CD4-positive, alpha-beta T cell treated with Interleukin-1 beta for 1 hour (primary cell): Measurements from ENCODE around the gene PGLYRP4.
A peak's percentile ranks its signal among the peaks of the same experiment; 100 is the strongest.
"Not testable (repeated sequence)": the region's sequence is repeated elsewhere in the genome, so short reads cannot be mapped to it uniquely, and the experiment has no call there.

Experiments used
- DNase-seq, 2 donors: peaks; one replicate each; pipeline ENCODE4 v3.0.0-alpha.2; 2020 to 2022

Gene PGLYRP4

GRCh38 chr1:153336650-153337049 lies 12.0 kb downstream of the PGLYRP4 start:
- DNase-seq, result no peak

- no peak for DNase-seq
Observed at GRCh38 chr1:153333902-153334301, 14.7 kb downstream of the PGLYRP4 start.

GRCh38 chr1:153324912-153325311 lies 23.7 kb downstream of the PGLYRP4 start:
- DNase-seq, result no peak

GRCh38 chr1:153322568-153322967 lies 26.1 kb downstream of the PGLYRP4 start:
- no peak for DNase-seq

DNA sequence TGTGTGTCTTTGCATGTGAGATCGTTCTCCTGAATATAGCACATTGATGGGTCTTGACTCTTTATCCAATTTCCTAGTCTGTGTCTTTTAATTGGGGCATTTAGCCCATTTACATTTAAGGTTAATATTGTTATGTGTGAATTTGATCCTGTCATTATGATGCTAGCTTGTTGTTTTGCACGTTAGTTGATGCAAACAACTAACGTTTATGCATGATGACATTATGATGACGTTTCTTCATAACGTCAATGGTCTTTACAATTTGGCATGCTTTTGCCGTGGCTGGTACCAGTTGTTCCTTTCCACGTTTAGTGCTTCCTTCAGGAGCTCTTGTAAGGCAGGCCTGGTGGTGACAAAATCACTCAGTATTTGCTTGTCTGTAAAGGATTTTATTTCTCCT lies 30.5 kb downstream of the PGLYRP4 start:
- DNase-seq, result not testable (repeated sequence)

GRCh38 chr1:153316013-153316412 lies 32.6 kb downstream of the PGLYRP4 start:
- DNase-seq, result not testable (repeated sequence)

- not testable (repeated sequence) for DNase-seq
Observed at GRCh38 chr1:153314388-153314787, 34.3 kb downstream of the PGLYRP4 start.

- DNase-seq, result no peak
Observed at GRCh38 chr1:153313288-153313687, 35.4 kb downstream of the PGLYRP4 start.

- no peak for DNase-seq
Observed at GRCh38 chr1:153312570-153313186, 36.0 kb downstream of the PGLYRP4 start, which contains the start of gene PGLYRP3. Gene PGLYRP3, minus strand, starts transcription at chr1:153312952. Its CDS starts 2,287 bp downstream, at chr1:153310665.

DNA sequence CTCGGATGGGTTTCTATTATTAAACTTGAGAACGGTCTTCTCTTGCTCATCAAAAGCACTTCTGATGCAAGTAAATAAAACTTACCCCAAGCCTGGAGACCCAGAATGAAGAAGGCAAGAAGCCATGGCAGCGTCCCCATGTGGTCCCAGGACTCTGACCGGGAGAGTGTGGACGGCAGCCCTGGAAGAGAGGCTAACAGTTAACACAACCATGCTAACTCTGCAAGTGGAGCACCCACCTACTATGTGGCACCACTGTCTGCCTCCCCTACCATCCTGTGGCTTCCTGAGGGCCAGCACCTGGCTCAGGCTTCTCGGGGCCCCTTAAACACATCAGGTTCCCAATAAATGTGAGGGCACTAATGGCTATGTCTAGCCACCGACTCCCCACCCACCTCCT lies 38.1 kb downstream of the PGLYRP4 start:
- no peak for DNase-seq

DNA sequence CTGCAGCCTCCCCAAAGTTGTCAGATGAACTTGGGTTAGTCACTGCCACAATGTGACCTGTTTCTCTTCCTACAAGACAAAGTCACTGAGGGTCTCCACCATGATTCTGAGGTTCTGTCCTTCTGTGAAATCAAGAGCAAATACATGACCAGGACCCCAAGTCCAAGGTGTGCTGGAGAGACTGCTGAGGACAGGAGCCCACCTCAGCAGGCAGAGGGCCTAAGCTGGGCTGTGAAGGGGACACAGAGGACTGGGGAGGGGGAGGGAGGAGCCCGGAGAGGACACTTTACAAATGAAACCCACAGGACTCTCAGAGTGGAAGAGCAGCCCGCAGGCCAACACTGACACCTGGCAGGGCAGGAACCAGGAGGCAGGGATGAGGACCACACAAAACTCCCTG lies 39.2 kb downstream of the PGLYRP4 start:
- no peak for DNase-seq

DNA sequence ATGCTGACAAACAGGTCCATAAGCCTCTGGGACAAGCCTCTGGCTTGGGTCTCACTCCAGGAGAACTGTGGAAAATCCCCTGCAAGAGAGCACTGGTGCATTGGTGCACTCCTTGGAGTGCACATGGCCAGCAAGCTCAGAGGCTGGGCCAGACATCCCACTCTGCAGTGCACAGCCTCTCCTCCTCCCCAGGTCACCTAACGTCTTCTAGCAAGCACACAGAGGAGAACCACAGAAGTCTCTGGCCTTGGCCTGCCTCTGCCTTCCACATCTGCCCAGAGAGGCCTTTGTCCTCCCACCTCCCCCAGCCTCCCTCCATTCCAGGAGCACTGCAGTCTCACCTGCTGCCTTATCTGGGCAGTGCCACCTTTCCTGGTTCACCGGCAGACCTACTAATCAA lies 40.1 kb downstream of the PGLYRP4 start:
- DNase-seq, result no peak

GRCh38 chr1:153307221-153307600 lies 41.4 kb downstream of the PGLYRP4 start:
- no peak for DNase-seq

DNA sequence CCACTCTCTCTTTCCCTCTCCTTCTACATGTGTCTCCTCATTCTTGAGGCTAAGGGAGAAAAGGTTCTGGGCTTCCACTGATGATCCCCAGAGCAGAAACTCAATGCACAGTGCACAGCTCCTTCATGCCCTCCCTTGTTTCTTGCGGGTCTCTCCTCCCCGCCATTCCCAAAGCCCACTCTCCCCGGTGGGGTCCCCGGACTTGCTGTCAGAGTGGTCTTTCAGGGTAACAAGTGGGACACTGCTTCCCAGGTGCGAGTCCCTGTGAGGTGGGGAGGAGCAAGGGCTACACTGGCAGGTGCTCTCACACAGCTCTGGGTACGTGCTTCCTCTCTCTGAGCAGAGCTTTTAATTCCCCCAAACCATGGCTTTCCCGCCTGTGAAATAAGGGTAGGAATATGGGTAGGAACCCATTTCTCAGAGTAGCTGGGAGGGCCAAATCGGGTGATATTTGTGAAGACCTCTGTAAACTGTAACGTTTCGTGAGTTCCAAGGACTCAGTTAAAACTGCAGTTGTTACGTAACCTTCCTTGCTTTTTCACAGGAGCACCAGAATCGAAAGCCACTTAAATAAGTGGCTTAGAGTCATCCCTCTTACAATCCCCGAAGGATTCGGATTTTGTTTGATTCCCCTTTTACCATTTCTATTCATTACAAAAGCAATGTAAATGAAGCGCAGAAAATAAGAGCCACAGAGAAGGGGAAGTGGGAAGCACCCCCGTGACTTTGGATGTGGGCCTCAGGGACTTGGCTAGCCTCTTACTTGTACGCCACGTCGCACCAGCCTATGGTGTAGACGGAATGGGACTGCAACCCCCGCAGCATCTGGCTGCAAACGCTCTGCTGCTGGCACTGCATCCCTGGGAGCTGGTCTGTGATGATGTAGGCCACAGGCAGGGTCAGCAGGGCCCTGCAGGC lies 42.1 kb downstream of the PGLYRP4 start:
- DNase-seq, result no peak

DNA sequence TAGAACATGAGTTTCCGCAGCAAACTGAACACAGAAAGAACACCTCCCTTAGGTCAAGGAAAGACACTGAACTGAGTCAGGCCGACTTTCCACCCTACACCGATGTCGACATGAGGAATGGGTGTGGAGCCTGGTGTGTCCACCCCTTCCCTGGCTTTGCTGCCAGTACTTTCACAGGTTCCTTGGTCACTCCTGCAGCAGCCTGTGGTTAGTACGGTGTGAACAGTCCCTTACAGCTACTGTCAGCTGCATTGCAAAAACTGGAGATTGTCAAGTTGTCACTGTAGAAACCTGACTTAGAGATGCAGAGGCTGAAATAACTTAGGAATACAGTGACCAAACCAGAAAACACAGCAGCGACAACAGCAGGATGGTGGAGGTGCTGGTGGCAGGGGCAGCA lies 43.0 kb downstream of the PGLYRP4 start:
- no peak for DNase-seq

DNA sequence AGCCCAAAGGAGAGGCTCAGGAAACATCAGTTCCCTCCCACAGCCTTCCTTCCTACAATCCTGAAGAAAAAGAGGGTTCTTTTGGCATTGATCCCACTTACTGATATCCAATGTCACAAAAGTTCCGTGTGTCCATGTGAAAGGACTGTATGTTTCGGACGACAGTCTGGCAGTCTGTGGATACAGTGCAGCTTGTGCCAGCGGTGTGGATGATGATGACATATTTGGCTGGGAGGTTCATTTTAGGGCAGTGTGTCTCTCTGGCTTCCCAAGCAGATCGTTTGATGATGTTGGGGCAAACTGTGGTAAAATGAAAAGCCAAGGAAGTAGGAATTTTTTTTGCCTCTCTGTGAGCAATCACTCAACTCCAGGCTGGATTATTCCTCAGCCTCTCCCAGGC lies 46.3 kb downstream of the PGLYRP4 start:
- DNase-seq, result no peak

GRCh38 chr1:153293851-153294250 lies 54.8 kb downstream of the PGLYRP4 start:
- DNase-seq, result peak in 1 of 2 donors; percentile 10

GRCh38 chr1:153293480-153293775 lies 55.2 kb downstream of the PGLYRP4 start:
- DNase-seq, result no peak

DNA sequence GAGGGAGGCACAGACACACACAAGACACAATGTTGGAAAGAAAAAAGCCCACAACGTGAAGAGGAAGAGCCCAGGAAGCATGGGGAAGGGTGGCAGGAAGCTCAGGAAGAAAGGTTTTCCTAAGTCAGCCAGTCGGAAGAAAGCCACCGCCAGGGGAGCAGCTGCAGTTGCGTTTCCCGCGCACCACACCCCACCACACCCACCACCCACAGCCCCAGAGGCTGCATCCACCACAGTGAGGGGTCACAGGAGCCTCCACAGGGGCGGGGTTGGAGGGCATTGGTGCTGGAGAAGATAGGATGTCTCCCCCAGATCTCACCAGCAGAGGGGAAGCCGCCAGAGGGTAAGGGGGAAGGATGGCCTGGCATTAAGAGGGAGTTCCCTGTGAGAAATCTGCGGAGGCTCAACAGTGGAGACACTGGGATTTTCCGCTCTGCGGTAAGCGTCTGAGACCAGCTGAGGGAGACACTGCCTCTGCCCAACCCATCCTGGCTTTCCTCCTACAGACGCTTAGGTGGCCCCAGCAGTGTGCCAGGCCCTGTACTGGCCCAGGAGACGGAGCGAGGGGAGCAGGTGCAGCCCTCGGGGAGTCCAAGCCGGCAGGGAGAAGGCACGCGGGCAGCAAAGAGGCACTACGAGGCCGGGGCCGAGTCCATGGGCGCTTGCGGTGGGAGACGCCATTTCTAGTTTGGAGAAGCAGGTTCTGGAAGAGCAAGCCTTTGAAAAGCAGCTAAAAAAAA lies 55.7 kb downstream of the PGLYRP4 start:
- DNase-seq, result no peak

DNA sequence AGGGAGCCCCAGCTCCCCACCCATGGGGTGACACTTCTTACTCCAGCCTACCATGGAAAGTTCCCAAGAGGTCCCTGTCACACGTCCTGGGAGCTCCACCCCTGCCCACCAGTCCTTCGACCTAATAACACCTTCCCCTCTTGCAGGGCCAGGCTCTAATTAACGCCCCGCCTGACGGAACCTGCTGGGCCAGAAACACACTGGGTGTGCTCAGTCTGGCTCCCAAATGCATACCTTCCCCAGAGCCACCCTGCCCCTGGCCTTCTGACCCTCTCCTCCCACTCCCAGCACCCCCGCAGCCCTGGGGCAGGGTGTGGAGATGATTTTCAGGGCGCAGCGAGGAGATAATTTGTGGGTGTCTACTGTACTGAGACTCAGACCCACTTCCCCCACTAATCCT lies 56.5 kb downstream of the PGLYRP4 start:
- DNase-seq, result no peak

DNA sequence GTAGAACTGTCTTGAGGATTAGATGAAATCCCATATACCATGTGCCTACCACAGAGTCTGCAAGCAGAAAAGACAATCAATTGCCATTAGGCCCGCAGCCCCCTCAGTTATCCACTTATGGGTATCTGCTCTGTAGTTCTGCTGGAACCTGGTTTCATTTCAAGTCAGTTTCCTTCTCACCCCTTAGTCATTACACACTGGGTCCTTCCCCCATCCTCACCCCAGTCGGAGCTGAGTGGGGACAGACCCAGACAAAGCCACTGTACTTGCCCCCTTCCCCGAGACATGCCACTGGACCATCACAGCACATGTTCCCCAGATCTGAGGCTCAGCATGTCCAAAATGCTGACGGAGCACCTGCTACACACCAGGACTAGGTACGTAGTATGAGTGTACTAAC lies 57.1 kb downstream of the PGLYRP4 start:
- no peak for DNase-seq

- DNase-seq, result no peak
Observed at GRCh38 chr1:153288634-153289275, 59.9 kb downstream of the PGLYRP4 start.
